ENCODE measurements around the gene STK40.

Gene STK40

GRCh38 chr1:36343651-36344394, 41.9 kb downstream of the STK40 start:
- DNase-seq, result no peak

GRCh38 chr1:36342426-36343185, 43.1 kb downstream of the STK40 start:
- DNase-seq, result peak; percentile 55 to 70

DNA sequence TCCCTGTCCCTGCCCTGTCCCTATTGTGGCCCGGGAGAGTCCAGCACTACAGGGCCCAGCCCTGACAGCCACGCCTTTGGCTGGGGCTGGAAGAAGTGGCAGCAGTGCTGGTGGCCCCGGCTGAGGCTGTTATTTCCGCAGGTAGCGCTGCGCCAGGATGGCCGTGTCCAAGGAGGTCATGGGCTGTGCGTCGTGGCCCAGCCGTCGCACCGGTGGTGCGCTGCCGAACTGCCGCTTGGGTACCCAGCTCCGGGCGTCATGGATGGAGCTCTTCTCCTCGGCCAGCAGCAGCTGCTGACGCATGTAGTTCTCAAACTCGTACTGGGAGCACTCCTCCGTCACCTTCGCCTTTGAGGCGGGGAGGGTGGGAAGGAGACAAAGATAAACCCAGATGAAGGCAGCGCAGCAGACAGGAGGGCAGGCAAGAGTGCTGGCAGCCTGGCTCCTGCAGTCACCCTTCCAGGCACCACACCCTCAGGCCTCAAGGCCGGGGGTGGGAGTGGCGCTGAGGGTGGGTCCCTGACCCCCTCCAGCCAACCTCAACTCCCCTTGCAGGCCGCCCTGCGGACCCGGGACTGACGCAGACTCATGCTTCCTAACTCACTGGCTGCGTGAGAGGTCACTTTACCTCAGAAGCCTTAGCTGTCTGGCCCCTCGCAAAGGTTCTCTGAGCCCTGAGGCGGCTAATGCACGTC, 44.0 kb downstream of the STK40 start:
- no peak for DNase-seq

DNA sequence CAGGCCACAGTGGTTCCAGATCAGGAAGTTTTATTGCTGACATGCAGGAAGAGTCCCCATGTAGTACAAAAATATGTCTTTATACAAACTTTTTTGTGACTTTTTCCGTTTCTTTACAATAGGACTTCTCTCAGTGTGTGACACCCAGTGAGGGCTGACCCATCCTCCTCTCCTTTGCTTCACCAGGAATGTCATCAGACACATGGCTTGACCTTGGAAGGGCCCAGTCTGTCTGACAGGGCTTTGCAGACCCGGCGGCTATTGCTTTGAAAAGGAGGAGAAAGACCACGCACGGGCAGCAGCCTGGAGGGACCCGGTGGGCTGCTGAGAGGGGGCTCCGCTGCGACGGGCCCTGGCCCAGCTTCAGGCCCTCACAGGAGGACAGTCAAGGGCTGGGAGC, 46.1 kb downstream of the STK40 start:
- no peak for DNase-seq

DNA sequence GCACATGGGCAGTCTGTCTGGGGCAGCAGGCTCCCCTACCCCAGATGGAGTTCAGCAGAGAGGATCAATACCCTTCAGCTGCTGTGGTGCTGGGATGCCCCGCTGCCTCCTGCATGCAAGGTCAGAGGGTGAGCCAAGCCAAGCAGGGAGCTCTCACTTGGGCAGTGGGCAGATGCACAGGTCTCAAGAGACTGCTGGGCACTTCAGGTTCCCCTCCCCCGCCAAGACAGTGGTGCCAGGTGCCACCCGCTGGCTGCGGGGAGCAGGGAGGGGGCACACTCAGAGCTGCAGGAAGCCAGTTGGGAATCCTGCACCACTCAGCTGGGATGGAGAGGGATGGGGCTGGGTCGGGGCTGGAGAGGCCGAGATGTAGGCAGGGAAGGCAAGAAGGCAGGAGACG, 46.5 kb downstream of the STK40 start:
- DNase-seq, result no peak

GRCh38 chr1:36337830-36338229, 47.9 kb downstream of the STK40 start:
- no peak for DNase-seq

DNA sequence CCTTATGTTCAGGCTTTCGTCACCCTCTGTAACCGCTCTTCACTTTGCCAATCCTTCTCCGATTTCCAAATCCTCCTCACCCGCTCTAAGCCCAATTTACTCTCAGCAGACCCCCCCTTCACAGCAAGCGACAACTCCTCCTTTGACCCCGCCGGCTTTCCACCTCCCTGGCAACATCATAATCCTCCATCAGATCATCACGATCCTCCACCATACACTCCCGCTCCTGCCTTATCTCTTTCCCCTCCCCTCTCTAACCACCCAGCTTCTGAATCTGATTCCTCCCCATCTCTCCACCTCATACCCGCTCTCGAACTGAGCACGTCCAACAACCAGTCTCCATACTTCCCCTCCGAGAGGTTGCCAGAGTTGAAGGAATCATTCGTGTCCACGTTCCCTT, 54.8 kb downstream of the STK40 start:
- no peak for DNase-seq

GRCh38 chr1:36329817-36330216, 55.9 kb downstream of the STK40 start:
- DNase-seq, result no peak

- DNase-seq, result no peak
These were observed 57.0 kb downstream of the STK40 start for GRCh38 chr1:36328713-36329112.

- DNase-seq, result no peak
These were observed 57.6 kb downstream of the STK40 start for GRCh38 chr1:36328088-36328480.

DNA sequence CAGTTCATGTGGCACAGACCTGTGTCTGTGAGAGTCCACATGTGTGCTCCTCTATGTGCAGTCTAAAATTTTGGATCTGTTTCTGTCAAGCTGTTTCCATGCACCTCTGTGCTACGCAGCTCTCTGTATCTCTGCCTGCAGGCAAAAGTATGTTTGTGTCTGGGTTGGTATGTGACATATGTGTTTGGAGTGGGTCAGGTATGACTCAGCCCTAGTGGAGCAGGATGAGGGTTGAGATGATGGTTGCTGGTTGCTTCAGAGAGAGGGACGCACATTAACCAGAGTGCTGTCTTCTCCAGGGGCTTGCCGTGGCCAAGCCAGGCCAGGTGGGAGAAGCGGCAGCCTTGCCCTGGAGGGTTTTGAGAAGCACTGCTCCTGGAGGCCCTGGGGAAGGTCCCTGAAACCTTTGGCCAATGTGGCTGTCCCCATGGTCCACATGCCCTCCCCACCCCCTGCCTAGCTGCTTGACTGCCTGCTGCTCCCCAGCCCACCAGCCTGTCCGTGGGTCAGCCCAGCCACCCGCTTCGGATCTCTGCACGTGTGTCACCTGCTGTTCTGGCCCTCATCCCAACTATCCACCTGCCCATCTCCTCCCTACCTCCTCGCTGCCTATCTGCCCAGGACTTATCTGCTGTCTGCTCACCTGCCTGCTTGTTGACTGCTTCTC, 58.2 kb downstream of the STK40 start:
- no peak for DNase-seq

DNA sequence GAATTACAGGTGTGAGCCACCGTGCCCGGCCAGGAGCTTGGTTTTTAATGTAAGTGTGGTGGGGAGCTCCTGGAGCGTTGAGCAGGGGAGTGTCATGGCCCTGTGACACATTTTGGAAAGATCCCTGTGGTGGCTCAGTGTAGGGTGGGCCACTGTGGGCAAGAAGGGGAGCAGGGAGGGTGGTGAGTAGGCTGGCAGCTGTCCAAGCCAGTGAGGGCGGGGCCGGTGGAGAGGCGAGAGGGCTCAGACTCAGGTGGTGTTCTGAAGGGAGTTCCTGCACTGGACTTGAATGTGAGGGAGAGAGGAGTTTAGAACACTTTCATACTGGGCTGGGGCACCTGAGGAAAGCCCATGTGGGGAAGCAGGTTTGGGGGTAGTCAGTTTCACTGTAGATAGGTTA, 59.2 kb downstream of the STK40 start:
- DNase-seq, result no peak

DNA sequence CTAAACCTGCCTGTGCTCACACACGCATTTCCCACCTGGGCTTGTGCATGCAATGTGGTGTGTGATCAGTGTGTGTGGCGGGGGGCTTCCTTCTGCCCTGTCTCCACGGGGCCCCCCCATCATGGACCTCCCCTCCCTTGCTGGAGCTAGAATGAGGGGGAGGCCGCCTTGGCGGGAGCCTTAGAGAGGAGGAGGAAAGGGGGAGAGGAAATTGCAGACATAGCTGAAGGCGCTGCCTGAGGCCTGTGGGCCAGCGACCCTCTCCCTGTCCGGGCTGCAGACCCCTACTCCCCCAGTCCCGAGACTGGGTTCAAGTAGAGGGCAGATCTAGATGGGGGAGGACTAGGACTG, 61.4 kb downstream of the STK40 start:
- no peak for DNase-seq

GRCh38 chr1:36323636-36324352, 61.9 kb downstream of the STK40 start, which contains the start of gene EVA1B:
Gene EVA1B, minus strand, starts transcription at chr1:36323645. Its CDS starts 608 bp downstream, at chr1:36323037.
- DNase-seq, result peak; percentile 12 to 56

DNA sequence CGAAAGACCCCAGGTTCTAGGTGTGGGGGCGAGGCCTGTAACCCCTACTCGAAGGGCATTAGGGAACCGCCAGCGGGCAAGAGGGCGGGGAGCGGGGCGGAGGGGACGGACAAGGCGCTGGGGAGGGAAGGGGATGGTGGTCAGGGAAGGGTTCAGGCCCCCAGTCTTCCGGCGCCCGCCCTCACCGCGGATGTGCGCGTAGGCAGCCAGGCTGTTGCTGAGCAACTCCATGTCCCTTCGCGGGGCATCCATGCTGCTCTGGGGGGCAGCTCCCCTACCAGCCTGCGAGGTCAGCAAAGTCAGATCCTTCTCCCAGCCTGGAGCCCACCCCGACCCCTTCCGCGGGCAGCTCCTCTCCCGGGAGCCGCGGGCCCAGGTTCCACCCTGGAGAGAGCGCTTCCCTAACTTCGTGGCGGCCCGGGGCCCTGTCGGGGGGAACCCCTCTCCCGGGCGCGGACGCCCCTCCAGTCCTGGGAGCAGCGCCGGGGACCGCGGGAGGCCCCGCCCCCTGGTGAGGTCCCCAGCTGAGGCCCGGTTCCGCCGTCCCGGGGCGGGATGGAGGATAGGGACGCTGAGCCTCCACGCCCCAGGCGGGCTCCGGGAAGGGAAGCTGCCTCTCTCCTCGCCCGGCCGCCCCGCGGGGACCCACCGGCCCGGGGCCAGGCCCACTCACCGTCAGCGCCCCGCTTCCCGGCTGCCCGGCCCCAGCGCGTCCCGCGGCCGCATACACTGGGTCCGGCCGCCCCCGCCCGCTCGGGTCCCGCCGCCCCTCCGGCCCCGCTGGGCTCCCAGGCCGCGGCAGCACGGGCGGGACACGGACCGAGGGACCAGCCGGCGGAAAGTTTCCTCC, 62.7 kb downstream of the STK40 start:
- DNase-seq, result peak; percentile 19 to 40

GRCh38 chr1:36322041-36322785, 63.5 kb downstream of the STK40 start:
- no peak for DNase-seq

DNA sequence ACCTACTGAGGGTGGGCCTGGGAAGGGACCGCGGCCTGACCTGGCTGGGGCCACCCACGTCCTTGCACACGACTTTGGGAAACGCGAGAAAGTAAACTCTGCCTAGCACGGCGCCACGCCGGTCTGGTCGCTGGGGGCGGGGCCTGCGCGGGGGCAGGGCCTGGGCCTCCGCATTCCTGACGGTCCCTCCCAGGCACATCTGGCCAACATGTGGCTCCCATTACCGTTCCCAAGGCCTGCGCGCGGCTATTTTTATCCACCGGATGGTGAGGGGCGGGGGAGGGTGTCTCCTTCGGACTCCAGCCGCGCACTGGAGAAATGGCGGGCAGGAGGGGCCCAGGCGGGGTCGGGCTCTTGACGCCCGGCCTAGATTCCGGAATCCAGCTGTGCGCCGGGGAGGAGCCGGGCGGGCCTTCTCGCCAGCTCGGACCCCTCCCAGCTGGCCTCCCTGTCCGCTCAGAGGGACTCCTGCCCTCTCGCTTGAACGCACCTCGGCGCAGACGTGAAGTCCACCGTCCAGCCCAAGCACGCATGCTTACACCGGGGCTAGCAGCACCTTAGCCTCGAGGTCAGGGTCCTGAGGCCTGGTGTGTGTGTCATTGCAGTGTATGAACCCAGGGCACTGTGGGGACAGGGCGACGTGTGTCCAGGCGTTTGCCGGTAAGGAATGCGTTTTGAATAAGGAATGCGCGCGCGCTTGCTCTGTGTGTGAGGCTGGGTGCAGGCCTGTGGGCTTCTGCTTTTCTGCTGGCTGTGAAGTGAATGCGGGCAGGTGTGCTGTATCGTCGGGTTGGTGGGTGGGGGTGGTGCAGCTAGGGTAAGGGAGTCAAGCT, 64.4 kb downstream of the STK40 start:
- peak; percentile 11 to 32 for DNase-seq

DNA sequence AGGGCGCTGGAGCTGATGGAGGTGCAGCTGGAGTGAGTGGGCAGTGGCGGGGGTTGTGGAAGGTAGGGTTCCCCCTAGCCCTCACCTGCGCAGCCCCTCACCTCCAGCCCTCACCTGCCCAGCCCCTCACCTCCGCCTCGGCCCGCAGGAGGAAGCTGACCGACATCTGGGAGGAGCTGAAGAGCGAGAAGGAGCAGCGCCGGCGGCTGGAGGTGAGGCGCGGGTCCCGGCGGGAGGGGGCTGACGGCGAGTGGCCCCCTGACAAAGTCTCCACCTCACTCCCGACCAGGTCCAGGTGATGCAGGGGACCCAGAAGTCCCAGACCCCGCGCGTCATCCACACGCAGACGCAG, 65.0 kb downstream of the STK40 start:
- DNase-seq, result no peak

- DNase-seq, result peak in 1 of 2 donors; percentile 20
These were observed 65.4 kb downstream of the STK40 start for GRCh38 chr1:36320291-36320761.

GRCh38 chr1:36309397-36309796, 76.3 kb downstream of the STK40 start:
- DNase-seq, result no peak

Data from CD4-positive, alpha-beta T cell treated with Interferon alpha-2 for 1 hour (primary cell).